ENCODE results near the gene NUP93. TPM values are rescaled to one million over a fixed set of nuclear protein-coding genes. Genes with fewer than 3 reads are reported as not detected.

Gene NUP93
- total RNA-seq, 1 experiment from 2014 or later: 74.7 TPM

- CTCF ChIA-PET: no interaction called here
- H3K4me3 ChIP-seq: no peak overlapping the region
- H3K9me3 ChIP-seq (ENCODE audit: insufficient read depth, low read depth): no peaks in the 10 kb centered on the region
- no TSS peak for BruUV-seq (replicated peaks)
- no peaks in the 10 kb centered on the region for H3K27me3 ChIP-seq (ENCODE audit: insufficient read depth, low read depth)
- no peak overlapping the region for H2AFZ ChIP-seq
- DNase-seq: peak in 1 of 2 experiments; percentile 11
- no peaks in the 10 kb centered on the region for H3K9me2 ChIP-seq (ENCODE audit: insufficient read depth)
- H4K20me1 ChIP-seq (ENCODE audit: insufficient read depth): no peaks in the 10 kb centered on the region
- peaks cover 5% of the 10 kb centered on the region; the same call in 1 of the 2 replicates for H3F3A ChIP-seq (ENCODE audit: insufficient read depth, low read depth)
- H3K79me2 ChIP-seq (ENCODE audit: low read depth): no peaks in the 10 kb centered on the region
- TF ChIP-seq EZH2 (IDR thresholded peaks at IDR 0.05; ENCODE audit: low read depth) (no peak), CTCF (conservative IDR thresholded peaks at IDR 0.05) (no peak)
- H3K27ac ChIP-seq: no peak overlapping the region
- peaks cover 17% of the 10 kb centered on the region for H3K4me1 ChIP-seq (replicated peaks; ENCODE audit: insufficient read depth)
- H3K4me2 ChIP-seq: no peak overlapping the region
- H3K36me3 ChIP-seq (ENCODE audit: low read depth): no peaks in the 10 kb centered on the region
- intact Hi-C loops (cut with micrococcal nuclease; ENCODE audit: unreplicated experiment): no loop called here
- POLR2A ChIA-PET (ENCODE audit: unreplicated experiment): no interaction called here
These were observed 125.3 kb downstream of the NUP93 start for GRCh38 chr16:56855201-56855600.

DNA sequence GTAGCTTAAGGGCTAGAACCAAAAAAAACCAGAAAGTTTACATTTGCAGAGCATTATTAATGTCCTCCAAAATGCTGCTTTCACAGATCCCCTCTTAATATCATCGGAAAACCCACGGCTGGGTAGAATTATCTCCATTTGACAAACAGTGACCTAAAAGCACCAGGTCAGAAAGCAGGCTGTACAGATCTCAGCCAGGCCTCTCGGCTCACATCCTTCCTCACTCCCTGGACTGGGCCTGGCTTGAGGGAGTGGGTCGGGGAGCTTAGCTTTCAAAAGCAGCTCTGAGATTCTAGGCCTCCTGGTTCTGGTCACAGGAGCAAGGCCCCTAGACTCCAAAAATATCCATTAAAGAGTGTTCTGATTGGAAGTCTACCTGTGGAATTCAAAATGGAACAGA lies 126.0 kb downstream of the NUP93 start:
- Histone ChIP-seq H3K9me2 (ENCODE audit: insufficient read depth) (no peaks in the 10 kb centered on the region), H3K27ac (no peak overlapping the region), H3K9me3 (ENCODE audit: insufficient read depth, low read depth) (no peaks in the 10 kb centered on the region), H3K4me1 (replicated peaks; ENCODE audit: insufficient read depth) (peaks cover 18% of the 10 kb centered on the region), H3K27me3 (ENCODE audit: insufficient read depth, low read depth) (no peaks in the 10 kb centered on the region), H3K36me3 (ENCODE audit: low read depth) (no peaks in the 10 kb centered on the region), H2AFZ (no peak overlapping the region), H3K79me2 (ENCODE audit: low read depth) (no peaks in the 10 kb centered on the region), H3K4me3 (no peak overlapping the region), H3F3A (ENCODE audit: insufficient read depth, low read depth) (peaks cover 7% of the 10 kb centered on the region; the same call in 1 of the 2 replicates), H3K4me2 (no peak overlapping the region), H4K20me1 (ENCODE audit: insufficient read depth) (no peaks in the 10 kb centered on the region)
- intact Hi-C loops (cut with micrococcal nuclease; ENCODE audit: unreplicated experiment): no loop called here
- peak in 1 of 2 experiments; percentile 21 for DNase-seq
- POLR2A ChIA-PET (ENCODE audit: unreplicated experiment): no interaction called here
- CTCF ChIA-PET: no interaction called here
- BruUV-seq (replicated peaks): no TSS peak
- TF ChIP-seq EZH2 (IDR thresholded peaks at IDR 0.05; ENCODE audit: low read depth): no peak
- no peak for TF ChIP-seq CTCF (conservative IDR thresholded peaks at IDR 0.05)

GRCh38 chr16:56856876-56857447 lies 127.0 kb downstream of the NUP93 start:
- Histone ChIP-seq H3K9me3 (ENCODE audit: insufficient read depth, low read depth) (no peaks in the 10 kb centered on the region), H2AFZ (no peak overlapping the region), H3K9me2 (ENCODE audit: insufficient read depth) (no peaks in the 10 kb centered on the region), H3K79me2 (ENCODE audit: low read depth) (no peaks in the 10 kb centered on the region), H3K4me3 (no peak overlapping the region), H3K4me2 (no peak overlapping the region), H3K4me1 (replicated peaks; ENCODE audit: insufficient read depth) (peaks cover 19% of the 10 kb centered on the region), H3K27me3 (ENCODE audit: insufficient read depth, low read depth) (no peaks in the 10 kb centered on the region), H4K20me1 (ENCODE audit: insufficient read depth) (no peaks in the 10 kb centered on the region), H3F3A (ENCODE audit: insufficient read depth, low read depth) (peaks cover 7% of the 10 kb centered on the region; the same call in 1 of the 2 replicates), H3K27ac (no peak overlapping the region), H3K36me3 (ENCODE audit: low read depth) (no peaks in the 10 kb centered on the region)
- intact Hi-C loops (cut with micrococcal nuclease; ENCODE audit: unreplicated experiment): no loop called here
- ChIA-PET POLR2A (ENCODE audit: unreplicated experiment) (no interaction called here), CTCF (interaction anchor here (0.7 kb wide), 1 partner anchor 37 kb away, joined by 6 read pairs; no protein-coding TSS in a partner anchor)
- no TSS peak for BruUV-seq (replicated peaks)
- TF ChIP-seq CTCF (conservative IDR thresholded peaks at IDR 0.05) (no peak), EZH2 (IDR thresholded peaks at IDR 0.05; ENCODE audit: low read depth) (no peak)
- no peak for DNase-seq
